Hindlimb muscle (tissue), 1 donor: ENCODE results near the gene SRP14. TPM values are rescaled to one million over a fixed set of nuclear protein-coding genes. Genes with fewer than 3 reads are reported as not detected.
A peak's percentile ranks its signal among the peaks of the same experiment; 100 is the strongest.
"Not testable (repeated sequence)": the region's sequence is repeated elsewhere in the genome, so short reads cannot be mapped to it uniquely, and the experiment has no call there.

Experiments
- DNase-seq: peaks from one replicate; pipeline ENCODE4 v3.0.0-alpha.2; 2013
- polyA plus RNA-seq: library from polyadenylated mRNA; unstranded; fragments of 120-200 nt; gene quantifications from one replicate; pipeline ENCODE4 v1.2.1, GENCODE V29; 2013; ENCODE audit not compliant: insufficient read length

SRP14 gene
- polyA plus RNA-seq, 1 donor = 306 TPM

DNA sequence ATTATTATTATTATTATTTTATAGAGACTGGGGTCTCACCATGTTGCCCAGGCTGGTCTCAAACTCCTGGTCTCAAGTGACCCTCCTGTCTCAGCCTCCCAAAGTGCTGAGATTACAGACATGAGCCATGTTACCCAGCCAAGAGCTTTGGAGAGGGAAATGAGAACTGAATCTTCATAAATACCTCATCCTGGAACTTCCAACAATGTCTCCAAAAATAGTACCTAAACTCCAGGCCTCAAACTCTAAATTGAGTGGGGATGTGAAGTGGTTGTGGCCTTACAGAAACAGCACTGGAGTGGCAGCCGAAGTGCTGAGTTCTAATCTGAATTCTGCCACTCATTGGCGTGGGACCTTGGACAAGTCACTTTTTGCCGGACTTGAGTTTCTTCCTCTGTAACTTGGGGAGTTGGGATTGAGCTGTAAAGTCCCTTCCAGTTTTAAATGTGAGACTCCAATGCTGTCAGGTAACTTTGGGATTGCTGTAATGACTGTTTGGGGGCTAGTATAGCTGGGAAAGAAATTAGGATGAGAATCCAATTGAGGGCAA is 10.0 kb upstream of the SRP14 start:
- DNase-seq = no peak

DNA sequence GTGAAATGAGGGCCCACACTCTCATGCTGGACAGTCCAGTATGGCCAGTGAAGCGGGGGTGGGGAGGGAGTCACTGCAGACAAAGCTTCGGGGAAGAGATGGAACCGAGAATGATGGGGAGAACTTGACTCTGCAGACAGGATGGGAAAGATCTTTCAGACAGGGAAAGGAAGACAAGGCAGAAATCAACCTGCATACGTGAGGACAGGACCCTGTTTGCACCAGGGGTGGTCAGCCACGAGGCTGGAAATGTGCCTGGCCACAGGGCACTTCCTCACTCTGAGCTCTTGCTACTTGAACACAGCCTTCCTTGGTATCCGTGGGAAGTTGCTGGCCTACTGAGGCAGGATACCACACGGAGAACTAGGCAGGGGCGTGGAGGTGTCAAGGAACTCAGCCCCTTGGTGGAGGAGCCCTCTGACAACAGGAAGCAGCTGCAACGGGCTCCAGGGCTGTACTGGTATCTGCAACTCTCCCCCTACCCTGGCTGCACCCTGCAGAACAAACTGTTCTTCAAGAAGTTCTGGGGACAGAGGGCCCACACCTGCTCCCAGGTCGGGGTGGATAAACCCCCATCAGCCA is 9.3 kb upstream of the SRP14 start:
- DNase-seq = no peak

DNA sequence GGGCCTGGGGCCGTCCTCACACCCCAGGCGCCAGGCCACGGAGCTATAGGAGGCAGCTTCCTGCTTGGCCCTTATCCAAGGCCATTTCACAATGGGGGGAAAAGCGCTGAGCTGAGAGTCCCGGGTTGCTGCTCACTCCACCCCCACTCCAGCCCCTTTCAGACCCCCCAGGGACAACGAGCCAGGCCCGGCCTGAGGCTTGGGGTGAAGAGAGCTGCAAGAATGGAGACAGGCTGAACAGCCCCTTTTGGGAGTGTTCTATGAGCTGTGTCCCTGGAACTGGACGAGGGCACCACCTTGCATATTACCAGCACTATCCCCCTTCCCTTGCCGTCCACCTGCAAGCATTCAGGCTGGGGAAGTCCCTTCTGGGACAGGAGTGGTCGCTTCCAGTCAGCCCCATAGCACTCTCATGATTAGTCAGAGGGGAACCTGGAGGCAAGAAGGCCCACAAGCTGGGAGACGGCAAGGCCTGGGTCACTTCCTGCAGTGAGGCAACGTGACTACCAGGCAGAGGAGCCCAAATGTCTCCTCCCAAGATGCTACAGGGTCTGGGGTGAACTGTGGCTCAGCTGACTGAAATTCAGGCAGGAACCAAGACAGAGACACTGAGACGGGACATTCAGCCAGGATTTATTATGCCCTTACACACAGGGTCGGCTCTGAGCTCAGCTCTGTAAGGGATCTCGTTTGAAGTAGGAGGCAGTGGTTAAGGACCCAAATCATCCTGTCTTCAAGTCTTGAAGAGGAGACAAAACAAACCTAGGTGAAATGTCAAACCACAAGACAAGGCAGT is 8.6 kb upstream of the SRP14 start:
- no peak for DNase-seq

DNA sequence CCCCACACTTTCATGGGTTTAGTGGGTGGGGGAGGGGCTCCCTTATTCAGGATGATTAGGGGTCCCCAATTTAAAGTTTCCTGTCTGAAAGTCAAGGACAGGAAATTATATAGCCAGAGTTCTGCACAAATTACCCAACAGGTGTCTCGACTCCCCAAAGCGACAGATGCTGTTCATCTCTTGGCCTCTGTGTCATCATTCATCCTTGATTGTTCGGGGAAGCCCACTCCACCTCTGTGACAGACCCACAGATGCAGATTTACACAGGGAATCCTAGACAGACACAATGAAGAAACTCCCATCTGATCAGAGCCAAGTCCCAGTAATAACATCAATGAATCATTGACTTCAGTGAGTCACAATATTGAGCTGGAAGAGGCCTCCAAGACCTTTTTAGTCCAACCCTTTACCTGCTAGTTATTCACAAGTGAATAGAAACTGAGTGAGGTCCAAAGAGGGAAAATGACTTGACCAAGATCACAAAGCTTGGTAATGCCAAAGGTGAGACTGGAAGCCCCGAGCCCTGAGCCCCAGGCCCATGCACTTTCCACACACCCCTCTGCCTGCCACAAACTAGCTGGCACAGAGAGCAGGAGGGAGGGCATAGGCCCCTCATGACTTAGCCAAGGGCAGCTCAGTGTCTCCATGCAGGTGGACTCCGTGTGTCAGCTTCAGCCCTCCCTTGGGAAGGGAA is 7.9 kb upstream of the SRP14 start:
- no peak for DNase-seq

GRCh38 chr15:40045572-40046217 is 6.7 kb upstream of the SRP14 start:
- DNase-seq = no peak

- peak; percentile 89 for DNase-seq
Observed at GRCh38 chr15:40044717-40045571, 6.0 kb upstream of the SRP14 start.

GRCh38 chr15:40043927-40044716 is 5.1 kb upstream of the SRP14 start:
- DNase-seq = no peak

DNA sequence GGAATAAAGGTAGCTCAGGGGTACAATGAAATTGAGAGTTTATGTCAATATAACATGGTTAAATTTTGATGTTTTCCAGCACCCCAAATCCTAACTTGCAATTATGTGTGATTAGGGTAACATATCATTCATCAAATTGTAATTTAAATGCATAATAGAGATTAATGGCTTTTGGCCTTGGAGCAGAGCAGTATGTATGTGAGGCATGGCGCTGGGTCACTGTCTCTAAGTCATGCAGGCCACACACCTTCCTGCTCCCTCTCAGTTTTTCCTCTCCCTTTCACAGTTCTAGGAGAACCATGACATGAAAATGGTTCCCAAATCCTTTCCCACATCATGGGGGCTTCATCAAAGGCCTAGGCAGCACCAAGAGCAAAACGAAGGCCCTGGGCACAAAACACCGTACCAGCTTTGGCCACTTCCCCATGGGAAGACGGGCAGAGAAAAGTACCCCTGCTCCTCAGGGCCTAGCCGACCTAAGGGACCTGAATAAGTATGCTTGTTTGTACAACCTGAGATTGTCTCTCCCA is 3.9 kb upstream of the SRP14 start:
- DNase-seq = no peak

DNA sequence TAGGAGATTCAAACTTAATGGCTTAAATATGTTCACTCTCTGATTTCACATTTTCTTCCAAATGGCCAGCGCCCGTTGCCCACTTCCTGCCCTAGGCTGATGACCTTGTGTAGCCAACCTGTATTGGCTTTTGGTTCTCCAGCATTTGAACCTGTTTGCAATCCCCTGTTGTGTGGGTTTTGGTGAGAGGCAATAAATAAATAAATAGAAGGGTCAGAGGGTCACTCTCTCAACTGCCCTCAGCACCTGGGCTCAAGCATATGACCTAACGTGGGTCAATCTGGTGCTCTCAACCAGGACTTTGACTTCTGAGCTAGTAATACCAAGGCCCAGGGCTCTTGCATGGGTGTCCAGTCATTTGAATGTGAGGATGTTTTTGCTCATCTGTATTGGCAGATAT is 1.8 kb upstream of the SRP14 start:
- DNase-seq = no peak

DNA sequence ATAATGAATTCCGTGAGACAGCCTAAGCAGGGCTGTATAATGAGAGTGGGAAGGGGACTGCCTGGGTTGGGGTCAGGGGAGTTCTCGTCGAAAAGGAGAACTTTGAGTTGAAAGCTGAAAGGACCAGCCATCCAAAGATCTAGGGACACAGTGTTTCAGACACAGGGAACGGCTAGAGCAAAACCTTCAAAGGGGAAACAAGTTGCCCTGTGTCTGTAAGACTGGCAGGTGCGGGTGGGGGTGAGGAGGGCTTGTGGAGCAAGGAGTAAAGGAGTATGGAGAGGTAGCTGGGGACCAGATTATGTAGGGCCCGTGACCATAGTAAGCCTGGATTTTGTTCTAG is 1.3 kb upstream of the SRP14 start:
- no peak for DNase-seq

DNA sequence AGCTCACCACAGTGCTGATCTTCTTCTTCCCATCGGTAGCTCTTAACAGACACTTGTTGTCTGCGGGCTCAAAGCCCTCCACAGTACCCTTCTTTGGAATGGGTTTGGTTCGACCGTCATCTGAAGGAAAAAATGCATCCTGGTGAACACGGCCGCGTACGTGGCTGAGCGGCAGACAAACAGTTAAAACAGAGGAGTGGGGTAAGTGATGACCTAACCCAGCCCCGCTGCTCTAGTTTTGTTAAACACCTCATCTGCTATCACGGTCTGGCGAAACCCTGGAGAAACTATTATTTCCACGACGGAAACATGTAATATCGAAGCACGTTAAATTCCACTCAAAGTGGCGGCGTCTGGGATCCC is 725 bp downstream of the SRP14 start:
- DNase-seq = no peak

DNA sequence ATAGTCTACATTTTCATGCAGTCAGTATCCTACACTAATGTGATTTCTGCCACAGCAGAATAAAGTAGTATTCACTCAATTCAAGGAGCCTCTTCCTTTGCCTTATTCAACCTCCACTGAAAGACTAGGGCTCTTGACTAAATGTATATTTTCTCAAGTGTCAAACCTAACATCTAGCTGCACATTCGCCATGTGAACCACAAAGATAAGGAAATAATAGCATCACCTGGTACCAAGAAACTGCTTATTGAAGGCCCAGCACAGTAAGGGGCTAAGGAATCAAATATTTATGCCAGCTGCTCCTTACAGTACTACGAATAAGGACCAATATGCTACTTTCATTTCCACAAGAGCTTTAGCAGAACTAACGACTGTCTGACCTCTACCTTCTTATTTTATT is 1.3 kb downstream of the SRP14 start:
- no peak for DNase-seq

DNA sequence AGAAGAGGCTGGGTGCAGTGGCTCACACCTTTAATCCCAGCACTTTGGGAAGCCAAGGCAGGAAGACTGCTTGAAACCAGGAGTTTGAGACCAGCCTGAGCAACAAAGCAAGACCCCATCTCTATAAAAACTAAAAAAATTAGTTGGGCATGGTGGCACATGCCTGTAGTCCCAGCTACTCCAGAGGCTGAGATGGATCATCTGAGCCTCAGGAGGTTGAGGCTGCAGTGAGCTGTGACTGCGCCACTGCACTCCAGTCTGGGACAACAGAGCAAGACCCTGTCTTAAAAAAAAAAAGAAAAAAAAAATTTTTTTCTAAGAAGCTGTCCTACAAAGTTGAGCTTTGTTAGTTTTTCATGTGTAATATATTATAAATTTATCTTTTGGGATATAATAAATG is 3.8 kb downstream of the SRP14 start:
- not testable (repeated sequence) for DNase-seq

GRCh38 chr15:40034186-40034946 is 4.6 kb downstream of the SRP14 start:
- DNase-seq = no peak

- DNase-seq = no peak
Observed at GRCh38 chr15:40032125-40032839, 6.7 kb downstream of the SRP14 start.

- no peak for DNase-seq
Observed at GRCh38 chr15:40031300-40031699, 7.7 kb downstream of the SRP14 start.

DNA sequence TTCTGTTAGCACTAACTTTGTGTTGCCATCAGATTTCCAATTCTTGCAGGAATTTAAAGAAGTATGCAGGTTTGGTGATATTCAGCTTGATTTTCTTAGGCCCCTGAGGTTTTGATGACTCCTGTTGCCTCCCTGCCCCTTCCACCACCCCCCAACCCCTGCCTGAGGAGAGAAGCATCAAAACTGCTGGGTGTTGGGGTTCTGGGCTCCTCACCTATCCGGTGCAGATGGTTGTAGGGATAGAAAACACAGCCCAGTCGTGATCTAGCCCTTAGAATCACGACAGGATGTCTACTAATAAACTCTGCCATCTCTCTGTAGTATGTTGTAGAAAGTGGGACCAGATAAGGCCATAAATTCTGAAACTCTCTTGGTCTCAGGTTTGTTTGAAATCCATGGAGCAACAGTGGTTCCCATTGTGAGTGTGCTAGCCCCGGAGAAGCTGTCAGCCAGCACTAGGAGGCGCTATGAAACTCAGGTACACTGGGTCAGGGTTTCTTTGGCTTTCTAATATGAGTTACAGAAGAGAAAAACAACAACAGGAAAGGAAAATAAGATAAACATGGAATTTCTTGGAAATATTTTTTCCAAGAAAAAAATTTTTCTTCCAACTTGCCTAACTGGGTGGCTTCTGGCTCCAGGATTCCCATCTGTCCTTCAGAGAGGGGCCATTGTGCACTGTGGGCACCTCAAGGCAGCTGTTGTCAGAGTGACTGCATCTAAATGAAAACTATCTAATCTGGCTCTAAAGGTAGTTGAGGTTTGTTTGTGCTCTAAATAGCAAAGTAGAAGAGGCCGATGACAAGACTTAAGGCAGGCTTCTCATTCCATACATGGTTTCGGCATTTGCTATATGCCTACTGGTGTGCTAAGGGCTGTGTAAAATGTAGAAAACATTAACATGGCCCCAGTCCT is 8.7 kb downstream of the SRP14 start:
- DNase-seq = no peak

DNA sequence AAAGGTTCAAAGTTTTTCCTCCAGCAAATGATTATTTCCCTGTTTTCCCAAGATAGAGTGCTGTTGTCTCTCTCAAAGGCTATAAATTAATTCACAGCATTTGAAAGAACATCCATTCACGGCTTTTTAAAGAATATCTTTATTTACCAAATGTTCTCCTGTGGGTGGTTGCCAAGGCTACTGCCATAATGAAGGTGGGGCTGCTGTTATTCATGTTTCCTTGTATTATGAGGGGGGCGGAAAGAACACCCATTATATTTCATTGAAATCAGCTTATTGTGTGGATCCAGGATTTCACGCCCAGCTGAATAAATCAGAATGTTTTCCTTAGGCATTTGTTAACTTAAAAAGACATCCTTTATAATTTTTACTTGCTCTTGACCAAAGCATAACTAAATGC is 10.1 kb downstream of the SRP14 start:
- DNase-seq = no peak

- no peak for DNase-seq
Observed at GRCh38 chr15:40028193-40028592, 10.8 kb downstream of the SRP14 start.
